ENCODE data around the gene NHERF1.

DNA sequence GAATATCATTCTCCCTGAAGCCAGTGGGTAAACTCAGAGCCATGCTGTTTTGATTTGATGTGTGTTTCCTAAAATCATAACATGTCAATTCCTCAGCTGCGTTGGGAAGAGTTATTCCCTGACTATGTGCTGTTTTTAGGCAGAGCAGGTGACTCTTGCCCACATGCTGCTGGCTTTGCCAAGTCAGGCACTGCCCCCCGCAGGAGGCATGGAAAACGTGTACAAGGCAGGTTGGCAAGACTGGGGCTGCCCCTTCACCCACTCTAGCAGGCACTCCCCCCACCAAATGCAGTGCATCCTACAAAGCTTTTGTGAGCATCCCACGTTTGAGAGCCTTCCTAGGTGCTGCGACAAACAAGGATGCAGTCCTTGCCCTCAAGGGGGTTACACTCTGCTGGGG lies 66.0 kb downstream of the NHERF1 start:
- TF ChIP-seq, protein P1, sequence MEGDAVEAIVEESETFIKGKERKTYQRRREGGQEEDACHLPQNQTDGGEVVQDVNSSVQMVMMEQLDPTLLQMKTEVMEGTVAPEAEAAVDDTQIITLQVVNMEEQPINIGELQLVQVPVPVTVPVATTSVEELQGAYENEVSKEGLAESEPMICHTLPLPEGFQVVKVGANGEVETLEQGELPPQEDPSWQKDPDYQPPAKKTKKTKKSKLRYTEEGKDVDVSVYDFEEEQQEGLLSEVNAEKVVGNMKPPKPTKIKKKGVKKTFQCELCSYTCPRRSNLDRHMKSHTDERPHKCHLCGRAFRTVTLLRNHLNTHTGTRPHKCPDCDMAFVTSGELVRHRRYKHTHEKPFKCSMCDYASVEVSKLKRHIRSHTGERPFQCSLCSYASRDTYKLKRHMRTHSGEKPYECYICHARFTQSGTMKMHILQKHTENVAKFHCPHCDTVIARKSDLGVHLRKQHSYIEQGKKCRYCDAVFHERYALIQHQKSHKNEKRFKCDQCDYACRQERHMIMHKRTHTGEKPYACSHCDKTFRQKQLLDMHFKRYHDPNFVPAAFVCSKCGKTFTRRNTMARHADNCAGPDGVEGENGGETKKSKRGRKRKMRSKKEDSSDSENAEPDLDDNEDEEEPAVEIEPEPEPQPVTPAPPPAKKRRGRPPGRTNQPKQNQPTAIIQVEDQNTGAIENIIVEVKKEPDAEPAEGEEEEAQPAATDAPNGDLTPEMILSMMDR (optimal IDR thresholded peaks at IDR 0.05 in 1 of 3, IDR thresholded peaks at IDR 0.05 in 1 of 3, conservative IDR thresholded peaks at IDR 0.05 in 1 of 3; ENCODE audit: extremely low read depth in 1 of 3, insufficient read depth in 2 of 3, low read length in 3 of 3), result peak in 1 of 3 experiments; percentile 45
- TF ChIP-seq EZH2 (IDR thresholded peaks at IDR 0.05; ENCODE audit: low read length), result no peak
